Neuron (in vitro differentiated cells): ENCODE measurements around the gene NFKBIB.
"Not testable (repeated sequence)": the region's sequence is repeated elsewhere in the genome, so short reads cannot be mapped to it uniquely, and the experiment has no call there.

Experiments
- H2AFZ ChIP-seq: one replicate; pipeline ENCODE4 v1.6.1; 2013; ENCODE audit warnings: low read depth, mild to moderate bottlenecking, inconsistent platforms, low read length, moderate library complexity
- H3K27me3 ChIP-seq: one replicate; pipeline ENCODE4 v1.6.1; 2013; ENCODE audit warnings: low read length; ENCODE audit not compliant: insufficient read depth
- H3K36me3 ChIP-seq: one replicate; pipeline ENCODE4 v1.6.1; 2013; ENCODE audit warnings: low read length; ENCODE audit not compliant: insufficient read depth
- H3K4me1 ChIP-seq: one replicate; pipeline ENCODE4 v1.6.1; 2013; ENCODE audit warnings: low read length; ENCODE audit not compliant: insufficient read depth
- H3K4me3 ChIP-seq: 2 replicates; pipeline ENCODE4 v1.5.1; 2013; ENCODE audit warnings: mild to moderate bottlenecking, low read length, moderate library complexity
- H3K9me3 ChIP-seq: one replicate; pipeline ENCODE4 v1.6.1; 2013; ENCODE audit warnings: low read length

Gene NFKBIB, protein sequence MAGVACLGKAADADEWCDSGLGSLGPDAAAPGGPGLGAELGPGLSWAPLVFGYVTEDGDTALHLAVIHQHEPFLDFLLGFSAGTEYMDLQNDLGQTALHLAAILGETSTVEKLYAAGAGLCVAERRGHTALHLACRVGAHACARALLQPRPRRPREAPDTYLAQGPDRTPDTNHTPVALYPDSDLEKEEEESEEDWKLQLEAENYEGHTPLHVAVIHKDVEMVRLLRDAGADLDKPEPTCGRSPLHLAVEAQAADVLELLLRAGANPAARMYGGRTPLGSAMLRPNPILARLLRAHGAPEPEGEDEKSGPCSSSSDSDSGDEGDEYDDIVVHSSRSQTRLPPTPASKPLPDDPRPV

DNA sequence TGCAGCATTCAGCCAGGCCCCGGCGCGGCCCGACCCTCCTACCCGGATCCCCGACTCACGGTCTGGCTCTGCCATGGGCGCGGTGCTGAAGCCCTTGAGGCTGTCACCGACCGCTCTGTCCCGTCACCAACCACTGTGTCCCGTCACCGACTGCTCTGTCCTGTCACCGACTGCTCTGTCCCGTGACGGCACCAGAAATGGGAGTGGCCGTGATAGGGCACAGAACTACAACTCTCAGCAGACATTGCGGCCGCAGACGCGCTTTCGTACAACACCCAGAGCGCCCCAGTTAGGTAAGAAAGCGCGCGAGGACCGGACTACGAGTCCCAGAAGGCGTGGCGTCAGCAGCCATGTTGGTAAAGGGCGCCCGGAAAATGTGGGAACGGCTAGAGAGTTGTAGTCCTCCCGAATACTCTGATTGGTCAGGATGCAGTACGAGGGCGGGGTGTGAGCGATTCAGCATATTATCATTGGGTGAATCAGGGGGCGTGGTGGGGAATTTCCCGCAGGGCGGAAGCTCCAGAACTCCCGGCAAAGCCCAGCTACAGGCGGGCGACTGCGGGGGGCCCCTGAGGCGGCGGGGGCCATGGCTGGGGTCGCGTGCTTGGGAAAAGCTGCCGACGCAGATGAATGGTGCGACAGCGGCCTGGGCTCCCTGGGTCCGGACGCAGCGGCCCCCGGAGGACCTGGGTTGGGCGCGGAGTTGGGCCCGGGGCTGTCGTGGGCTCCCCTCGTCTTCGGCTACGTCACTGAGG lies at the start of gene NFKBIB, which contains the start of gene SIRT2:
TSS of gene NFKBIB (plus strand) at position 523 of the 755 bp plus-strand sequence. CDS start at position 587, 64 bp downstream.
TSS of gene SIRT2 (minus strand) at position 172 of the 755 bp plus-strand sequence. CDS start at position 75, 97 bp downstream.
- Histone ChIP-seq H3K9me3 (no peaks in the 10 kb centered on the region), H3K36me3 (no peaks in the 10 kb centered on the region), H3K4me1 (peaks cover 10% of the 10 kb centered on the region), H3K4me3 (peak within 1 kb of the TSS; percentile 74), H2AFZ (peak within 1 kb of the TSS; percentile 81), H3K27me3 (no peaks in the 10 kb centered on the region)

DNA sequence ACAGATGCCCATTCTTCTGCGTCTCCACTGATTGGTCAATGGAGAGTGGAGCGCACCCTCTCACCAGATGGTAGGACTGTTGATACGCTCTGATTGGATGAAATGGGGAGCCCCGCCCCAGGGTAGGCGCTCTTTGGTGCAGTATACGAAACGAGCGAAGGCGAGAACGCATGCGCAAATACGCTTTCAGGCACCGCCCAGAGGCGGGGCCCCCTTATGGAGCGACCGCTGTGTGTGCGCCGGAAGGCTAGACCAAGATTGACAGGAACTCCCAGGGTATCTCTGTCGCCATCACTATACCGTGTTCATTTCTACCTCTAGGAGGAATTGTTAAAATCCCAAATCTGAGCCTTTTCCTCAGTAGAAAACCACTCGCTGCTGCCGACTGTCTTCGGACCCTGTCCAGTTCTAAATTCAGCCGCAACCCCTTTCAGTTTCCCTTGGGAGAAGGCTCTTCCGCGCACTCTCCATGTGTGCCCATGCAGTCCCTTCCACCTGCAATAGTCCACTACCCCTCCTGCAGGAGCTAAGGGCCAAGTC lies 49.3 kb upstream of the NFKBIB start:
- peaks cover 33% of the 10 kb centered on the region for H3K4me1 ChIP-seq
- peaks cover 30% of the 10 kb centered on the region for H3K36me3 ChIP-seq

GRCh38 chr19:38850976-38851621 lies 48.7 kb upstream of the NFKBIB start:
- Histone ChIP-seq H3K4me1 (peaks cover 33% of the 10 kb centered on the region), H3K9me3 (no peaks in the 10 kb centered on the region), H3K4me3 (peak overlapping the region; percentile 53), H3K36me3 (peaks cover 24% of the 10 kb centered on the region), H3K27me3 (no peaks in the 10 kb centered on the region), H2AFZ (no peak overlapping the region)

More for the DNA sequence above, 49.3 kb upstream of the NFKBIB start:
- Histone ChIP-seq H3K4me3 (peak overlapping the region; percentile 53), H3K9me3 (no peaks in the 10 kb centered on the region), H3K27me3 (no peaks in the 10 kb centered on the region), H2AFZ (no peak overlapping the region)

GRCh38 chr19:38851622-38852230 lies 48.0 kb upstream of the NFKBIB start:
- H3K36me3 ChIP-seq: peaks cover 19% of the 10 kb centered on the region
- H3K4me1 ChIP-seq: peaks cover 33% of the 10 kb centered on the region
- H3K9me3 ChIP-seq: peaks cover 2% of the 10 kb centered on the region
- peak overlapping the region; percentile 53 for H3K4me3 ChIP-seq
- H3K27me3 ChIP-seq: no peaks in the 10 kb centered on the region
- no peak overlapping the region for H2AFZ ChIP-seq

- H3K9me3 ChIP-seq: peaks cover 2% of the 10 kb centered on the region
- H3K4me3 ChIP-seq: peak overlapping the region; percentile 53
- H3K4me1 ChIP-seq: peaks cover 29% of the 10 kb centered on the region
- H2AFZ ChIP-seq: peak overlapping the region; percentile 6
- H3K36me3 ChIP-seq: peaks cover 12% of the 10 kb centered on the region
- no peaks in the 10 kb centered on the region for H3K27me3 ChIP-seq
Measured at GRCh38 chr19:38852231-38853044, 47.3 kb upstream of the NFKBIB start.

DNA sequence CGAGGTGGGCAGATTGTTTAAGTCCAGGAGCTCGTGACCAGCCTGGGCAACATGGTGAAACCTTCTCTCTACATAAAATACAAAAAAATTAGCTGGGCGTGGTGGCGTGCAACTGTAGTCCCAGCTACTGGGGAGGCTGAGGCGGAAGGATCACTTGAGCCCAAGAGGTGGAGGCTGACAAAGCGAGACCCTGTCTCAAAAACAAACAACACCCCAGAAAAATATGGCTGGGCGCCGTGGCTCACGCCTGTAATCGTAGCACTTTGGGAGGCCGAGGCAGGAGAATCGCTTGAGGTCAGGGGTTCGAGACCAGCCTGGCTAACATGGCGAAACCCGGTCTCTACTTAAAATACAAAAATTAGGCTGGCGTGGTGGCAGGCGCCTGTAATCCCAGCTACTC lies 46.6 kb upstream of the NFKBIB start:
- peak overlapping the region; percentile 6 for H2AFZ ChIP-seq
- H3K4me1 ChIP-seq: peaks cover 25% of the 10 kb centered on the region
- peaks cover 6% of the 10 kb centered on the region for H3K36me3 ChIP-seq
- no peaks in the 10 kb centered on the region for H3K27me3 ChIP-seq
- H3K9me3 ChIP-seq: peaks cover 2% of the 10 kb centered on the region
- H3K4me3 ChIP-seq: peak overlapping the region; percentile 53

GRCh38 chr19:38854961-38855360 lies 44.8 kb upstream of the NFKBIB start:
- not testable (repeated sequence) for H2AFZ ChIP-seq, H3K4me3 ChIP-seq, H3K9me3 ChIP-seq, H3K36me3 ChIP-seq, H3K27me3 ChIP-seq
- peaks cover 19% of the 10 kb centered on the region for H3K4me1 ChIP-seq

DNA sequence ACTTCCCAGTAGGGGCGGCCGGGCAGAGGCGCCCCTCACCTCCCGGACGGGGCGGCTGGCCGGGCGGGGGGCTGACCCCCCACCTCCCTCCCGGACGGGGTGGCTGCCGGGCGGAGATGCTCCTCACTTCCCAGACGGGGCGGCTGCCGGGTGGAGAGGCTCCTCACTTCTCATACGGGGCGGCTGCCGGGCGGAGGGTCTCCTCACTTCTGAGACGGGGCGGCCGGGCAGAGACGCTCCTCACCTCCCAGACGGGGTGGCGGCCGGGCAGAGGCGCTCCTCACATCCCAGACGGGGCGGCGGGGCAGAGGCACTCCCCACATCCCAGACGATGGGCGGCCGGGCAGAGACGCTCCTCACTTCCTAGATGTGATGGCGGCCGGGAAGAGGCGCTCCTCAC lies 44.0 kb upstream of the NFKBIB start:
- H3K4me3 ChIP-seq, H2AFZ ChIP-seq, H3K9me3 ChIP-seq, H3K36me3 ChIP-seq, H3K27me3 ChIP-seq: not testable (repeated sequence)
- peaks cover 17% of the 10 kb centered on the region for H3K4me1 ChIP-seq

DNA sequence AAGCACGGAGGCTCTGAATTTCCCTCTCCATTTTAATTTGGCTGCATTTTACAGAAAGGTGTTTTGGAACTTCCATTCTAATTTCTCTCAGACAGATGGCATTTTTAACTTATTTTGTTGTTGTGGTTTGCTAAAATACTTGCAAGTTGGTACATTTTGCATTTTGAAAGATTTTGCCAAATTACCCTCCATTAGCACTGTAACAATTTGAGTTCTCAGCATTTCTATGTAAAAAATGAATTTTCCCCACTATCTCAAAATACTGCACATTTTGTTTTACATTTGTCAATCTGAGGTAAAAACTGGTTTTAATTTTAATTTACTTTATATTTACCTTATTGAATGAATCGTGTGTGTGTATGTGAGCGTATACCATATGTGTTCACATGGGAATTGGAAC lies 43.0 kb upstream of the NFKBIB start:
- peaks cover 2% of the 10 kb centered on the region for H3K9me3 ChIP-seq
- no peaks in the 10 kb centered on the region for H3K27me3 ChIP-seq
- H2AFZ ChIP-seq: no peak overlapping the region
- peaks cover 8% of the 10 kb centered on the region for H3K4me1 ChIP-seq
- H3K4me3 ChIP-seq: no peak overlapping the region
- H3K36me3 ChIP-seq: no peaks in the 10 kb centered on the region

- not testable (repeated sequence) for H3K4me3 ChIP-seq, H3K9me3 ChIP-seq, H3K4me1 ChIP-seq, H3K27me3 ChIP-seq, H3K36me3 ChIP-seq, H2AFZ ChIP-seq
Measured at GRCh38 chr19:38859631-38860204, 40.1 kb upstream of the NFKBIB start.

DNA sequence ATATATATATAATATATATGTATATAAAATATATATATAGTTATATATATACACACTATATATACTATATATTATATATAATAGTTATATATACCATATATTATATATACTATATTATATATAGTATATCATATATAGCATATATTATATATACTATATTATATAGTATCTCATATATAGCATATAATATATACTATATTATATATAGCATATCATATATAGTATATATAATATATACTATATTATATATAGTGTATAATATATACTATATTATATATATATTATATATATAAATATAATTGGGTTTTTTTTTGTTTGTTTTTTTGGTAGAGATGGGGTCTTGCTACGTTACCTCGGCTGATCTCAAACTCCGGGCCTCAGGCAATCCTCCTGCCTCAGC lies 38.4 kb upstream of the NFKBIB start:
- H3K4me3 ChIP-seq: no peak overlapping the region
- H3K27me3 ChIP-seq: no peaks in the 10 kb centered on the region
- H3K9me3 ChIP-seq: peaks cover 2% of the 10 kb centered on the region
- H2AFZ ChIP-seq: no peak overlapping the region
- no peaks in the 10 kb centered on the region for H3K36me3 ChIP-seq
- peaks cover 2% of the 10 kb centered on the region for H3K4me1 ChIP-seq
